Measurements from ENCODE around the gene PRDM15. TPM values are rescaled to one million over a fixed set of nuclear protein-coding genes. Genes with fewer than 3 reads are reported as not detected.

The PRDM15 gene
- total RNA-seq, 1 experiment from 2014 or later: 11.2 TPM

GRCh38 chr21:41926807-41927171, 47.6 kb upstream of the PRDM15 start:
- H3K9me3 ChIP-seq (ENCODE audit: control insufficient read depth, insufficient read depth, low read depth, low read length): no peaks in the 10 kb centered on the region
- H3K4me3 ChIP-seq (ENCODE audit: low read depth in 2 of 2, low read length in 2 of 2): peak overlapping the region; percentile 31 to 54
- H3K4me1 ChIP-seq (ENCODE audit: control insufficient read depth, insufficient read depth, low read length): peaks cover 30% of the 10 kb centered on the region
- DNase-seq (ENCODE audit: low read depth, low spot score): no peak
- no peaks in the 10 kb centered on the region for H3K36me3 ChIP-seq (ENCODE audit: control insufficient read depth, insufficient read depth, low read length)
- no TSS peak for BruUV-seq (replicated peaks)
- in situ Hi-C loops (cut with HindIII; ENCODE audit: low pct_unique_long_range_greater_than_20kb, low sequenced_read_pairs) (no loop called here), intact Hi-C loops (cut with micrococcal nuclease; ENCODE audit: unreplicated experiment) (no loop called here)
- ATAC-seq: peak; percentile 47; the same call in 1 of the 2 replicates
- CTCF ChIA-PET: interaction anchor here (1.4 kb wide), 1 partner anchor 191 kb away, joined by 7 read pairs; no protein-coding TSS in a partner anchor
- POLR2A ChIA-PET: no interaction called here
- TF ChIP-seq POLR2AphosphoS5 (IDR thresholded peaks at IDR 0.05; ENCODE audit: low read depth, low read length): no peak
- TF ChIP-seq CTCF (IDR thresholded peaks at IDR 0.05): no peak
- TF ChIP-seq REST (IDR thresholded peaks at IDR 0.05; ENCODE audit: insufficient read depth in 1 of 2, low read depth in 2 of 2, low read length in 1 of 2): no peak
- TF ChIP-seq TCF7L2 (IDR thresholded peaks at IDR 0.05; ENCODE audit: low read depth, low read length): no peak
- no peak for TF ChIP-seq SIN3A (IDR thresholded peaks at IDR 0.05; ENCODE audit: borderline replicate concordance, insufficient read depth, low read depth, low read length)
- H3K27me3 ChIP-seq (ENCODE audit: control insufficient read depth, insufficient read depth, low read length): no peaks in the 10 kb centered on the region
- peak overlapping the region; percentile 79 for H3K27ac ChIP-seq (ENCODE audit: low read length)

- TF ChIP-seq SIN3A (IDR thresholded peaks at IDR 0.05; ENCODE audit: borderline replicate concordance, insufficient read depth, low read depth, low read length) (no peak), CTCF (IDR thresholded peaks at IDR 0.05) (no peak), POLR2AphosphoS5 (IDR thresholded peaks at IDR 0.05; ENCODE audit: low read depth, low read length) (no peak), TCF7L2 (IDR thresholded peaks at IDR 0.05; ENCODE audit: low read depth, low read length) (no peak), REST (IDR thresholded peaks at IDR 0.05; ENCODE audit: insufficient read depth in 1 of 2, low read depth in 2 of 2, low read length in 1 of 2) (no peak)
- Histone ChIP-seq H3K9me3 (ENCODE audit: control insufficient read depth, insufficient read depth, low read depth, low read length) (no peaks in the 10 kb centered on the region), H3K36me3 (ENCODE audit: control insufficient read depth, insufficient read depth, low read length) (no peaks in the 10 kb centered on the region), H3K27me3 (ENCODE audit: control insufficient read depth, insufficient read depth, low read length) (no peaks in the 10 kb centered on the region), H3K4me1 (ENCODE audit: control insufficient read depth, insufficient read depth, low read length) (peaks cover 30% of the 10 kb centered on the region), H3K27ac (ENCODE audit: low read length) (peak overlapping the region; percentile 79), H3K4me3 (ENCODE audit: low read depth in 2 of 2, low read length in 2 of 2) (peak overlapping the region; percentile 31 to 54)
- intact Hi-C loops (cut with micrococcal nuclease; ENCODE audit: unreplicated experiment) (no loop called here), in situ Hi-C loops (cut with HindIII; ENCODE audit: low pct_unique_long_range_greater_than_20kb, low sequenced_read_pairs) (no loop called here)
- ATAC-seq: peak; percentile 81
- ChIA-PET CTCF (interaction anchor here (1.4 kb wide), 1 partner anchor 191 kb away, joined by 7 read pairs; no protein-coding TSS in a partner anchor), POLR2A (no interaction called here)
- no peak for DNase-seq (ENCODE audit: low read depth, low spot score)
- BruUV-seq (replicated peaks): no TSS peak
Observed at GRCh38 chr21:41926117-41926806, 47.1 kb upstream of the PRDM15 start.
